HG03342 (cell line): ENCODE results near the gene CCDC149.

Experiments
- ATAC-seq: cut with Tn5 transposase; IDR thresholded peaks from one replicate; pipeline ENCODE4 v1.9.1; 2021; ENCODE audit warnings: mild to moderate bottlenecking, moderate library complexity; ENCODE audit not compliant: unreplicated experiment

CCDC149 gene

GRCh38 chr4:24805566-24805965 is 107.3 kb downstream of the CCDC149 start:
- ATAC-seq = no peak

- no peak for ATAC-seq
Measured at GRCh38 chr4:24805067-24805466, 107.8 kb downstream of the CCDC149 start.

DNA sequence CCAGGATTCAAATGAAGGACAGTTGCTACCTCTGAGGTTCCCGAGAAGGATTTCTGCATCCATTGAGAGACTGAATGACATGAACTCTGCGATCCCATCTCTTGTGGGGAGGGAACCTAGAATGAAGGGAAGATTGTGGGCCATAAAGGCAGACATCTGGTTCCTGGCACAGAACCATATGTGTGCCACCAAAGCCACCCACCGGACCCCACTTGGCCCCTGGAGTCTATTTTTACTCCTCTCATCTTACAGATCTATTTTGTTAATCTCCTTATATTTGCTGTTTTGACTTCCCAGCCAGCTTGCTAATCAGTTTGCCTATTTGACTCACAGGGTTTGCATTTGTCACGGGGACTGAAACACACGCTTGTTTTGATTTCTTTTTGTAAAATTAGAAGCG is 110.2 kb downstream of the CCDC149 start:
- ATAC-seq = no peak

GRCh38 chr4:24801136-24801855 is 111.5 kb downstream of the CCDC149 start:
- ATAC-seq = no peak

GRCh38 chr4:24800325-24800895 is 112.4 kb downstream of the CCDC149 start:
- no peak for ATAC-seq

- no peak for ATAC-seq
Measured at GRCh38 chr4:24799544-24800324, 113.1 kb downstream of the CCDC149 start.

- no peak for ATAC-seq
Measured at GRCh38 chr4:24799196-24799543, 113.7 kb downstream of the CCDC149 start.

DNA sequence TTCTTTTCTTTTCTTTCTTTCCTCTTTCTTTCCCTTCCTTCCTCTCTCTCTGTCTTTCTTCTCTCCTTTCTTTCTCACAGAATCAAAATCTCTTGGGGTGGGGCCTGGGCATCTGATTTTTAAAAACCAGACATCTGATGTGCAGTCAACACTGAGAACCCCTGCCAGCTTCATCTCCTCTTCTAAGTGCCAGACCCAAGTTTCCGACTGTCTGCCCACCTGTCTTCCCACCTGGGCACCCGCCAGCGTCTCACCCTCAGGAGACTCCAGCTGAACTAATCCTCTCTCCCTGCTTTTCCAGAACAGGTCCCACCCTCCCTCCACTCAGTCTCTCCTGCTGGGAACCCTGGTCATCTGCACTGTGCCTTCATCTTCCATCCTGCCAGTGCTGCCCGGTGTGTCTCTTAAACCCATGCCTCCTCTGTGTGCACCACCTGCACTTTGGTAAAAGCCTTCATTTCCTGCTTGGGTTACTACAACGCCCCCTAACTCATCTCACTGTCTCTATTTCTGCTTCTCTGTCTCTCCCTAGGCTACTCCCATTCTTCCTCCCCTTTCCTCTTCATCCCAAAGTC is 114.7 kb downstream of the CCDC149 start:
- ATAC-seq = no peak

- ATAC-seq = no peak
Measured at GRCh38 chr4:24796620-24797019, 116.2 kb downstream of the CCDC149 start.

DNA sequence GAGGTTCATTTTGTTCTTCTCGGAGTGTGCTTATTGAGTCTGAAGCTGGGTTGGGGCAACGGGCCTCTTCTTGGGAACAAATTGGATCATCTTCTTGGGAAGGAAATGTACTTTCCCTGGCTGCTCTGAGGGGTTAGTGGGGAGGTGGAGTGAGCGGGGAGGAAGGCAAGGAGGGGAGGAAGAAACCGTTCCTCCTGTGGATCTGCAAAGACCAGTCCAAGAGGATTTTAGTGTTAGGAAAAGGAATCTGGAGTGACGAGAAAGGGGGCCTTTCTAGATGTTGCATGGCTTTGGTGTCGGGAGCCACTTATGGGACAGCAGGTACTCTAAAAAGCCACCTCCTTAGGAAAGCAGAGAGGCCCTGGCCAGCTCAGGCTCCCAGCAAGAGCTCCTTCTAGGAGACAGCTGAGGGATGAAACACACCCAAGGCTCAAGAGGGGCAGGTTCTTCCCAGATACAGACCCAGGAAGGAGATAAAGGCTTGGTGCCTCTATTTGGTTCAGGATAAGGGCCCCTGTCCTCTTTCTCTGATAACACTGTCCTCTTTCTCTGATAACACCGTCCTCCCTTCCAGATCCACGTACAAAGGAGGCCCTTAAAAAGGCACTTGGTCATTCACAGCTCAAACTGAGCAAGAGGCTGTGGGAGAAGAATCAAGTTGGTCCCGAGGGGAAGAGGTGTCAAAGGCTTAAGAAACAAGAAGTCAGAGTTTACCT is 117.0 kb downstream of the CCDC149 start:
- no peak for ATAC-seq

- no peak for ATAC-seq
Measured at GRCh38 chr4:24794916-24795665, 117.8 kb downstream of the CCDC149 start, which contains the start of gene SOD3. SOD3 (plus strand) TSS chr4:24795573; CDS start chr4:24799522, 3,949 bp downstream.

DNA sequence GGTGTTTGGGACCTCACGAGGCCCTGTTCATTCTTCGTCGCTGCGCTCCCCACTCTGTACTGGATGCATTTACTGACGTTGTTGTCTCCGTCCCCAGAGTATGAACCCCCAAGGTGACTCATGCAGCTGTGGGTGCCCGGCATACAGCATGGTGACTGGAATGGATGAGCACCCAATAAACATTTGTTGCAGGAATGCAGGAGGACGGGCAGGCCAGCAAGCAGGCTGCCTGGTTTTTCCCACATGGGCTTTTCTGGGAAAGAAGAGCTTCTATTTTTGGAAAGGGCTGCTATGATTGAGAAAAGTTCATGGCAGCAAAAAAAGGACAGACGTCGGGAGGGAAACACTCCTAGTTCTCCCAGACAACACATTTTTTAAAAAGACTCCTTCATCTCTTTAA is 118.4 kb downstream of the CCDC149 start:
- ATAC-seq = no peak

DNA sequence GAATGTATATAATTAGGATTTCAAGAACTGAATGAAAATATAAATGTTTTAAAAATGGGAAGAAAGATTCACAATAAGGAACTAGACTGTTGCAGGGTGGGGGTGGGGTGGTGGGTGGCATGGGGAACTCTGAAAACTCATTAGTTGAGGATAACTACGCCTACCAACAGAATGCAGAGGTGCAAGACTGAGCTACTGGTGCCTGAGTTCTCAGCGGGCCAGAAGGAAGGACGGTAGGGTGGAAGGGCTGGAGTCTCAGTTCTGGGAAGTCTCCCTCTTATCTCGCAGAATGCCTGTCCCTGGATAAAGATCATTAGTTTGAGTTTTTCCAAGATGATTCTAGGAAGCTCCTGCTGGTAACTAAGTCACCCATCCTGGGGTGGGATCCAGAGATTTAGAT is 118.8 kb downstream of the CCDC149 start:
- ATAC-seq = no peak

DNA sequence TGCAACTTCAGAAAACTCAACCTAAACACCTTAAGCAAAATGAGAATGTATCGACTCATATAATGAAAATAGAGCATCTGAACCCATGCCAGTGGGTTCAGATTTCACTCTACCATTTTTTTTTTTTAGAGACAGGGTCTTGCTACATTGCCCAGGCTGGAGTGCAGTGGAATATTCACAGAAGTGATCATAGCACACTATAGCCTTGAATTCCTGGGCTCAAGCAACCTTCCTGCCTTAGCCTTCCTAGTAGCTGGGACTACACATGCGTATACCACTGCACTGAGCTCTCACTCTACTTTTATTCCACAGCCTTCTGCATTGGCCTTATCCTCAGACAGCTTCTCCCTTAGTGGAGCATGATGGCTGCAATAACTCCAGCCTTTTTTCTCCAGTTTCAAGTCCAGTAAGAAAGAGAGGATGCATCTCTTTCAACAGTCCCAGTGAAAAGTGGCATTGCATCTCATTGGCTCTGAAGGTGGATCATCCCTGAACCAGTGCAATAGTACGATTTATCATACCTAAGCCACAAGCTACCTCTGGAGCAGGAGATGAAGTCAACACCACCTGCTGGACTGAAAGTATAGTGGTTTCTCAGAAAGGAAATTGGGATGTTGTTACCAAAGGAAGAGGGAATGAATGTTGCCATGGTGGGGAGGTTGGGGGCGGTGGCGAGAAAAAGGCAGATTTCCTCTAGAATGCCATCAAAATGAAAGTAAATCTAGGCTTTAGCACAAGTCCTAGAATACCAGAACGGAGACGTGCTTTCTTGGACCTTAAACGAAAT is 119.4 kb downstream of the CCDC149 start:
- ATAC-seq = no peak

GRCh38 chr4:24792552-24792951 is 120.3 kb downstream of the CCDC149 start:
- no peak for ATAC-seq

GRCh38 chr4:24791043-24791442 is 121.8 kb downstream of the CCDC149 start:
- ATAC-seq = no peak

GRCh38 chr4:24783506-24783905 is 129.3 kb downstream of the CCDC149 start:
- ATAC-seq = no peak

GRCh38 chr4:24781999-24782745 is 130.7 kb downstream of the CCDC149 start:
- no peak for ATAC-seq
